ENCODE data around the gene AKR1C8. TPM values are rescaled to one million over a fixed set of nuclear protein-coding genes. Genes with fewer than 3 reads are reported as not detected.
"Not testable (repeated sequence)": the region's sequence is repeated elsewhere in the genome, so short reads cannot be mapped to it uniquely, and the experiment has no call there.

Gene AKR1C8
- total RNA-seq, 4 donors from 2014 or later: 0.53 TPM; not detected in 3

DNA sequence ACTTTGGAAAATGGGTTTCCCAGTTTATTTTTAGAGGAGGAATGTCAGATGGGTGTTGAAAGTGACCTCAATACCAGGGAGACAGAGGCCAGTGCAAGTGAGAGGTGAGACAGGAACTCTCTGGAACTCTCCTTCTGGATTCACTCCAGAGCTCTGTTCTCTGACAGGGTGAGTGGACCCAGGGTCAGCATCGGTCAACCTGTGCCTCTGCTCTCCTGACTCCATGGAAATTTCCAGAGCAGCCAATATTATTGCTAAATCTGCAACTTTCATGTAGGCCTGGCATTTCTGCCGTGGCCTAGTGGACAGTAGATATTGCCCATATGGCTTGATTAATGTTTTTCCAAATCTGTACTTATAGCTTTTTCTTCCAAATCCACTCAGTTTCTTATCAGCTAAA, 31.9 kb upstream of the AKR1C8 start:
- no peak overlapping the region for H3K4me3 ChIP-seq
- no peaks in the 10 kb centered on the region for H3K36me3 ChIP-seq

GRCh38 chr10:5211696-5212536, 27.0 kb upstream of the AKR1C8 start:
- Histone ChIP-seq H3K4me3 (no peak overlapping the region), H3K27me3 (no peaks in the 10 kb centered on the region), H3K9me3 (no peaks in the 10 kb centered on the region), H3K36me3 (no peaks in the 10 kb centered on the region), H3K4me1 (no peaks in the 10 kb centered on the region), H3K27ac (no peak overlapping the region)
- DNase-seq: no peak
- TF ChIP-seq CTCF (IDR thresholded peaks at IDR 0.05) (no peak), POLR2A (IDR thresholded peaks at IDR 0.05) (no peak)

More for the DNA sequence above, 31.9 kb upstream of the AKR1C8 start:
- H3K27ac ChIP-seq: no peak overlapping the region
- H3K27me3 ChIP-seq: no peaks in the 10 kb centered on the region
- H3K4me1 ChIP-seq: no peaks in the 10 kb centered on the region
- no peak for TF ChIP-seq CTCF (IDR thresholded peaks at IDR 0.05)
- TF ChIP-seq POLR2A (IDR thresholded peaks at IDR 0.05): no peak
- no peaks in the 10 kb centered on the region for H3K9me3 ChIP-seq
- no peak for DNase-seq

DNA sequence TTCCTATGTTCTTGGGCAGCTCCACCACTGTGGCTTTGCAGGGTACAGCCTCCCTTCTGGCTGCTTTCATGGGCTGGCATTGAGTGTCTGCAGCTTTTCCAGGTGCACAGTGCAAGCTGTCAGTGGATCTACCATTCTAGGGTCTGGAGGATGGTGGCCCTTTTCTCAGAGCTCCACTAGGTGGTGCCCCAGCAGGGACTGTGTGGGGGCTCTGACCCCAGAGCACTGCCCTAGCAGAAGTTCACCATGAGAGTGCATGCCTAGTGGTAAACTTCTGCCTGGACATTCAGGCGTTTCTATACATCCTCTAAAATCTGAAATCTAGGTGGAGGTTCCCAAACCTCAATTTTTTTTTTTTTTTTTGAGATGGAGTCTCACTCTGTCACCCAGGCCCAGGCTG, 25.3 kb upstream of the AKR1C8 start:
- not testable (repeated sequence) for H3K27me3 ChIP-seq, H3K4me3 ChIP-seq, H3K27ac ChIP-seq, H3K4me1 ChIP-seq, H3K36me3 ChIP-seq, DNase-seq, H3K9me3 ChIP-seq

DNA sequence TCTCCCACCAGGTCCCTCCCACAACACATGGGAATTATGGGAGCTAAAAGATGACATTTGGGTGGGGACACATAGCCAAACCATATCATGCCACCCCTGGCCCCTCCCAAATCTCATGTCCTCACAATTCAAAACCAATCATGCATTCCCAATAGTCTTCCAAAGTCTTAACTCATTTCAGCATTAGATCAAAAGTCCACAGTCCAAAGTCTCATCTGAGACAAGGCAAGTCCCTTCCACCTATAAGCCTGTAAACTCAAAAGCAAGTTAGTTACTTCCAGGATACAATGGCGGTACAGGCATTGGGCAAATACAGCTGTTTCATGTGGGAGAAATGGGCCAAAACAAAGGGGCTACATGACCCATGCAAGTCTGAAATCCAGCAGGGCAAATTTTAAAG, 24.8 kb upstream of the AKR1C8 start:
- not testable (repeated sequence) for H3K27ac ChIP-seq, H3K4me3 ChIP-seq, H3K36me3 ChIP-seq, DNase-seq, H3K9me3 ChIP-seq, H3K4me1 ChIP-seq, H3K27me3 ChIP-seq

DNA sequence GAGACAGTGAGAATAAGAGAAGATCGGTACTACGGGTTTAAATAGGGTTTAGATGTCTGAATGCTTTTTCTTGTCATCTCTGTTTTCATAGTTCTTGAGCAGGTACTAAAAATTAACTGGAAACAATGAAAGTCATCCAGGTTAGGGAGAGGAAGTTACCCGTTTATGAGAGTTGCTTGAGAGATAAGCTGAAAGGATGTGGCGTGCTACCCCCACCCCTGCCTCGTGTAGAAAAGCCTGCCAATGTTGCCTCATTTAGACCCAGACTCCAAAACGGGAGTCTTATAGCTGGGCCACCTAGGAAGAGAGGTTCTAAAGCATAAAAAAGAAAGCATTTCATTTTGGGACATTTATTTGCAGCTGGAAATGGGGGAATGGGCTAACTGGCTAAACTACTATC, 21.8 kb upstream of the AKR1C8 start:
- no peak for DNase-seq
- Histone ChIP-seq H3K4me3 (no peak overlapping the region), H3K4me1 (no peaks in the 10 kb centered on the region), H3K36me3 (no peaks in the 10 kb centered on the region), H3K9me3 (no peaks in the 10 kb centered on the region), H3K27ac (no peak overlapping the region), H3K27me3 (no peaks in the 10 kb centered on the region)
- no peak for TF ChIP-seq CTCF (IDR thresholded peaks at IDR 0.05)
- no peak for TF ChIP-seq POLR2A (IDR thresholded peaks at IDR 0.05)

DNA sequence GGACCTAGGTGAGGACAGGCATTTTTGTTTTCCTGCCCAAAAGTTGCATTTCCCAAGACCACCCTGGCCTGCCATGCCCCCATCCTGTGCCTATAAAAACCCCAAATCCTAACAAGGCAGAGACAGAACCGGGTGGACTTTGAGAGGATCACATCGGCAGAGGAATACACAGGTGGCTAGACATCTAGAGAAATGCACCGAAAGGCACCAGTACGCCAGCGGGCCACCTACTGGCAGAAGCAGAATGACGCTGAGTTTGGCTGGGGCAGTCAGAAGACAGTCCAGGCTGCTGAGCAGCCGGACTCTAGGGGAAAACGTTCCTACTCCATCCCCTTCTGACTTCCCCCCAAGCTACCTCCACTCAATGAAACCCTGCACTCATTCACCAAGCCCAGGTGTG, 14.4 kb upstream of the AKR1C8 start:
- TF ChIP-seq POLR2A (IDR thresholded peaks at IDR 0.05) (no peak), CTCF (IDR thresholded peaks at IDR 0.05) (no peak)
- H3K27me3 ChIP-seq: no peaks in the 10 kb centered on the region
- H3K9me3 ChIP-seq: no peaks in the 10 kb centered on the region
- no peak overlapping the region for H3K27ac ChIP-seq
- H3K4me1 ChIP-seq: peaks cover 0 to 5% (median 0%) of the 10 kb centered on the region in 4 donors
- no peak for DNase-seq
- H3K36me3 ChIP-seq: no peaks in the 10 kb centered on the region
- H3K4me3 ChIP-seq: no peak overlapping the region

- Histone ChIP-seq H3K36me3 (no peaks in the 10 kb centered on the region), H3K9me3 (no peaks in the 10 kb centered on the region), H3K27me3 (no peaks in the 10 kb centered on the region), H3K4me3 (no peak overlapping the region), H3K27ac (no peak overlapping the region), H3K4me1 (peaks cover 0 to 5% (median 0%) of the 10 kb centered on the region in 4 donors)
- no peak for DNase-seq
- TF ChIP-seq POLR2A (IDR thresholded peaks at IDR 0.05) (no peak), CTCF (IDR thresholded peaks at IDR 0.05) (no peak)
Measured at GRCh38 chr10:5198386-5198785, 13.4 kb upstream of the AKR1C8 start.

Data from Peyer's patch (tissue), 4 donors.